Measurements from ENCODE around the gene TMEM218.

TMEM218 gene

GRCh38 chr11:125052047-125052446, 59.4 kb downstream of the TMEM218 start:
- no peak for DNase-seq

DNA sequence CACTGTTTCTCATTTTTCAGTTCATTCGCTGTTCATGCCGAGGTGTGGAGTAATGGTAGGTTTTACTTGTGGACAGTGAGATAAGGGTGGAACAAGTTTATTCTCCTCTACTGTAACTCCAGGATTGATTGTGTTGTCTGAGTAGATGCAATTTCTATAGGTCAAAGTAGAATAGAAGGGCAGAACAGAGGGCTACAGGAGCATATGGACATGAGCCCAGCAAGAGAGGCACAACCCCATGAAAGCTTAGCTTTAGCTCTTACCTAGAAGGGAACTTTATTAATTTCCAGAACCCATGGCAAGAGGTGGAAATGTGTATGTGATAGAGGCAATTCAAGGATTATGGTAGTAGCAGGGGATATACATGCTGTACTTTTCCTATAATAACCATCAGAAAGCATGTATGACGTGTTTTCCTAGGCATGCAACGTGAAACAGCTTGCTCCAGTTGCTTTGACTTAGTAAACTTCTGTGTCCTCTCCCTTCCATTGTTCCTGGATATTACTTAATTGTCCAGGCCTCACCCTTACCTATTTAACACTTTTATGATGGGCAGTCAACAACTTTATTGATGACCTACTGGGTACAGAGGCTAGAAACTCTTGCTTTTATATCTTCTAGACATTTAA, 62.1 kb downstream of the TMEM218 start:
- DNase-seq: no peak
